Measurements from ENCODE around the gene GNAQ. TPM values are rescaled to one million over a fixed set of nuclear protein-coding genes. Genes with fewer than 3 reads are reported as not detected.

The GNAQ gene
- total and polyA plus RNA-seq, 4 donors = 6.8 to 19.6 (median 12.6) TPM

DNA sequence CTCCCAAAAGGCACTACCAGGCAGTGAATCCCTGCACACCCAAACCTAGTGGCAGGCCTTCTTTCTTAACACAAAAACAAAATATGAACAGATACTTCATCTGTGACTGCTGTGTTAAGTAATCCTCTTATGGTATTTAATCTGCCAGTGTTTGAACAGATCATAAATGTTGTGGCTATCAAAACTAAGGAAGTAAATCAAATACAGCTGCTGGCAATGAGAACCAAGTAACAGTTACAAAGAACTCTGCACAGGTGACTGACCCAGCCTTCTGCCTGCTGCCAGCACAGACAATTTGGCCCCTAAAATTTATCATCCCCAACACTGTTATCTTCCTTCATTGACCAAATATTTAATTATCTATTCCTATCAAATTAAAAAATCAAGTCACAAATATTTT is 78.0 kb downstream of the GNAQ start:
- H3K4me3 ChIP-seq (ENCODE audit: low read depth in 1 of 3, low read length in 3 of 3) = no peak overlapping the region
- H3K4me1 ChIP-seq (ENCODE audit: control insufficient read depth in 4 of 4, insufficient read depth in 4 of 4, low read length in 3 of 4) = peaks cover 0 to 27% (median 4%) of the 10 kb centered on the region in 4 donors
- peak overlapping the region; percentile 19 to 40 for H3K27ac ChIP-seq (ENCODE audit: low read depth in 1 of 2, low read length in 2 of 2)
- H3K9ac ChIP-seq (ENCODE audit: low read depth in 1 of 2, low read length in 2 of 2) = no peak overlapping the region
- DNase-seq (ENCODE audit: low spot score) = no peak
- TF ChIP-seq FOXA2 (IDR thresholded peaks at IDR 0.05) (no peak), CTCF (IDR thresholded peaks at IDR 0.05; ENCODE audit: low read depth, low read length, missing input control) (no peak), HNF4G (IDR thresholded peaks at IDR 0.05) (no peak), TAF1 (conservative IDR thresholded peaks at IDR 0.05) (no peak), RXRA (IDR thresholded peaks at IDR 0.05) (no peak), FOXA1 (IDR thresholded peaks at IDR 0.05) (no peak), HNF4A (conservative IDR thresholded peaks at IDR 0.05) (no peak)
- TF ChIP-seq, protein P1, sequence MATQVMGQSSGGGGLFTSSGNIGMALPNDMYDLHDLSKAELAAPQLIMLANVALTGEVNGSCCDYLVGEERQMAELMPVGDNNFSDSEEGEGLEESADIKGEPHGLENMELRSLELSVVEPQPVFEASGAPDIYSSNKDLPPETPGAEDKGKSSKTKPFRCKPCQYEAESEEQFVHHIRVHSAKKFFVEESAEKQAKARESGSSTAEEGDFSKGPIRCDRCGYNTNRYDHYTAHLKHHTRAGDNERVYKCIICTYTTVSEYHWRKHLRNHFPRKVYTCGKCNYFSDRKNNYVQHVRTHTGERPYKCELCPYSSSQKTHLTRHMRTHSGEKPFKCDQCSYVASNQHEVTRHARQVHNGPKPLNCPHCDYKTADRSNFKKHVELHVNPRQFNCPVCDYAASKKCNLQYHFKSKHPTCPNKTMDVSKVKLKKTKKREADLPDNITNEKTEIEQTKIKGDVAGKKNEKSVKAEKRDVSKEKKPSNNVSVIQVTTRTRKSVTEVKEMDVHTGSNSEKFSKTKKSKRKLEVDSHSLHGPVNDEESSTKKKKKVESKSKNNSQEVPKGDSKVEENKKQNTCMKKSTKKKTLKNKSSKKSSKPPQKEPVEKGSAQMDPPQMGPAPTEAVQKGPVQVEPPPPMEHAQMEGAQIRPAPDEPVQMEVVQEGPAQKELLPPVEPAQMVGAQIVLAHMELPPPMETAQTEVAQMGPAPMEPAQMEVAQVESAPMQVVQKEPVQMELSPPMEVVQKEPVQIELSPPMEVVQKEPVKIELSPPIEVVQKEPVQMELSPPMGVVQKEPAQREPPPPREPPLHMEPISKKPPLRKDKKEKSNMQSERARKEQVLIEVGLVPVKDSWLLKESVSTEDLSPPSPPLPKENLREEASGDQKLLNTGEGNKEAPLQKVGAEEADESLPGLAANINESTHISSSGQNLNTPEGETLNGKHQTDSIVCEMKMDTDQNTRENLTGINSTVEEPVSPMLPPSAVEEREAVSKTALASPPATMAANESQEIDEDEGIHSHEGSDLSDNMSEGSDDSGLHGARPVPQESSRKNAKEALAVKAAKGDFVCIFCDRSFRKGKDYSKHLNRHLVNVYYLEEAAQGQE (IDR thresholded peaks at IDR 0.05) = no peak
- no peaks in the 10 kb centered on the region for H3K9me3 ChIP-seq (ENCODE audit: control insufficient read depth in 4 of 4, low read length in 3 of 4)
- H3K36me3 ChIP-seq (ENCODE audit: control insufficient read depth in 4 of 4, insufficient read depth in 3 of 4, low read depth in 1 of 4, low read length in 3 of 4) = no peaks in the 10 kb centered on the region
- no peaks in the 10 kb centered on the region for H3K27me3 ChIP-seq (ENCODE audit: control insufficient read depth in 4 of 4, insufficient read depth in 4 of 4, low read length in 3 of 4)

DNA sequence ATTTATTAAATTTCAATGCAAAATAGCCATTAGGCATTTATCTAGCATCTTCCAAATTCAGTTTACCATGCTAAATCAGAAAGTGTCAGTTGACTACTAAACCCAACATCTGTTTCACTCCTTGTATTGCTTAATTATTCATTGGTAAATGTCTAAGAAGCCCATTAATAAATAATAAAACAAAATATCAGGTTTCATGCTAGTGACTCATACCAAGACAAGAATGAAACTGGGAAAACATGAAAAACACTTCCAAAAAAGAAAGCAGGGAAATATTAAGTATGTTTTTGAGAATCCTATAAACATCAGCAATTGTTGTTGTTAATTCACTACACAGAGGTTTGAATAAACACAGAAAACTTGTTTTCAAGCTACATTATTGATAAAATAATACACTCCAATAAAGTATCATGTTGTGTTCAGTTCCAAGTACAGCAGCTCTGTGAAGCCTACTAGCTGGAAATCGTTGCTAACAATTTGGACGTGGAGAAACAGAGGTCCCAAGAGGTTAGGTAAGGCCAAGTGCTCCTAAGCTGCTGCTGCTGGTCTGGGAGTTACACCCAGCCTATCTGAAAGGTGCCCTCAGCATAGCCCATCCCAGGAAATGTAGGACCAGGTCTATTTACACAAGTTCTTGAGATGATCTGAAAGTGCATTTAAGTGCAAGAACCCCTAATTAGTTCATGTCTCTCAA is 78.8 kb downstream of the GNAQ start:
- WGBS = 25% methylated on average over 2 of the region's 2 CpGs
- Histone ChIP-seq H3K9ac (ENCODE audit: low read depth in 1 of 2, low read length in 2 of 2) (no peak overlapping the region), H3K27ac (ENCODE audit: low read depth in 1 of 2, low read length in 2 of 2) (peak overlapping the region in 1 of 2 donors; percentile 9), H3K27me3 (ENCODE audit: control insufficient read depth in 4 of 4, insufficient read depth in 4 of 4, low read length in 3 of 4) (no peaks in the 10 kb centered on the region), H3K4me3 (ENCODE audit: low read depth in 1 of 3, low read length in 3 of 3) (no peak overlapping the region), H3K36me3 (ENCODE audit: control insufficient read depth in 4 of 4, insufficient read depth in 3 of 4, low read depth in 1 of 4, low read length in 3 of 4) (no peaks in the 10 kb centered on the region), H3K4me1 (ENCODE audit: control insufficient read depth in 4 of 4, insufficient read depth in 4 of 4, low read length in 3 of 4) (peaks cover 0 to 27% (median 4%) of the 10 kb centered on the region in 4 donors), H3K9me3 (ENCODE audit: control insufficient read depth in 4 of 4, low read length in 3 of 4) (no peaks in the 10 kb centered on the region)
- DNase-seq (ENCODE audit: low spot score) = no peak
- TF ChIP-seq, protein P1 (IDR thresholded peaks at IDR 0.05) = no peak
- no peak for TF ChIP-seq RAD21 (IDR thresholded peaks at IDR 0.05)
- no peak for TF ChIP-seq CTCF (IDR thresholded peaks at IDR 0.05; ENCODE audit: low read depth, low read length, missing input control)
- no peak for TF ChIP-seq HNF4G (IDR thresholded peaks at IDR 0.05)
- TF ChIP-seq, protein P2, sequence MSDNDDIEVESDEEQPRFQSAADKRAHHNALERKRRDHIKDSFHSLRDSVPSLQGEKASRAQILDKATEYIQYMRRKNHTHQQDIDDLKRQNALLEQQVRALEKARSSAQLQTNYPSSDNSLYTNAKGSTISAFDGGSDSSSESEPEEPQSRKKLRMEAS (IDR thresholded peaks at IDR 0.05) = no peak
- TF ChIP-seq RXRA (IDR thresholded peaks at IDR 0.05) = no peak
- TF ChIP-seq TAF1 (conservative IDR thresholded peaks at IDR 0.05) = no peak
- TF ChIP-seq HNF4A (conservative IDR thresholded peaks at IDR 0.05) = no peak
- TF ChIP-seq GABPA (IDR thresholded peaks at IDR 0.05 in 1 of 2, conservative IDR thresholded peaks at IDR 0.05 in 1 of 2) = no peak
- no peak for TF ChIP-seq EGR1 (IDR thresholded peaks at IDR 0.05; ENCODE audit: low read depth in 2 of 2)
- TF ChIP-seq ZBTB33 (IDR thresholded peaks at IDR 0.05) = no peak
- TF ChIP-seq FOXA2 (IDR thresholded peaks at IDR 0.05) = no peak
- TF ChIP-seq YY1 (IDR thresholded peaks at IDR 0.05) = no peak
- no peak for TF ChIP-seq ATF3 (IDR thresholded peaks at IDR 0.05)
- TF ChIP-seq FOXA1 (IDR thresholded peaks at IDR 0.05) = no peak
- no peak for TF ChIP-seq NR2F2 (IDR thresholded peaks at IDR 0.05)
- TF ChIP-seq JUND (IDR thresholded peaks at IDR 0.05) = no peak
